HEK293 (cell line): ENCODE results near the gene GABRD.

Experiments
- CTCF ChIA-PET: fragments of 350-600 bp; formaldehyde crosslinking; extraction: SDS; loops from one replicate; lab custom pipeline; 2021; ENCODE audit warnings: antibody characterized with exemption; lab: Yijun Ruan, JAX
- POLR2A ChIA-PET: fragments of 300-600 bp; formaldehyde crosslinking; extraction: SDS; loops from one replicate; lab custom pipeline; 2020; ENCODE audit warnings: antibody characterized with exemption, inconsistent platforms; lab: Yijun Ruan, JAX
- H3K27ac ChIP-seq: fragments of 200-500 bp; sonication (Bioruptor generic); 2 replicates; pipeline ENCODE4 v1.5.1; 2014; ENCODE audit warnings: low read depth, low read length, control low read depth, inconsistent platforms; ENCODE audit errors: extremely low read depth
- H3K36me3 ChIP-seq, 2 experiments: fragments of 200-500 bp in 1 of 2; sonication (Bioruptor generic) in 1 of 2; 1 replicate in 1 of 2; 2 replicates in 1 of 2; pipeline ENCODE4 v1.5.1; 2014 to 2017; ENCODE audit warnings: inconsistent platforms in 2 of 2, low read length in 2 of 2; ENCODE audit not compliant: control insufficient read depth in 2 of 2, insufficient read depth in 1 of 2
- H3K4me1 ChIP-seq: fragments of 200-500 bp; sonication (Bioruptor generic); 2 replicates; pipeline ENCODE4 v1.5.1; 2014; ENCODE audit warnings: mild to moderate bottlenecking, low read length, inconsistent platforms; ENCODE audit not compliant: control insufficient read depth, insufficient read depth
- H3K4me3 ChIP-seq: 2 replicates; pipeline ENCODE4 v1.5.1; 2011; ENCODE audit warnings: low read depth, mild to moderate bottlenecking, control low read depth, low read length, moderate library complexity
- H3K9me3 ChIP-seq: fragments of 200-500 bp; sonication (Bioruptor generic); 2 replicates; pipeline ENCODE4 v1.5.1; 2014; ENCODE audit warnings: low read depth, low read length, inconsistent platforms; ENCODE audit not compliant: control insufficient read depth, insufficient read depth
- WT1 ChIP-seq: fragments of 450-650 bp; formaldehyde crosslinking; IDR thresholded peaks from 2 replicates; pipeline ENCODE4 v1.5.1; 2016; ENCODE audit warnings: missing biosample characterization, missing genetic modification characterization
- ZBTB20 ChIP-seq: fragments of 450-650 bp; formaldehyde crosslinking; IDR thresholded peaks from 2 replicates; pipeline ENCODE4 v1.5.1; 2016; ENCODE audit warnings: missing biosample characterization, missing genetic modification characterization
- ZNF292 ChIP-seq: fragments of 450-650 bp; formaldehyde crosslinking; IDR thresholded peaks from 2 replicates; pipeline ENCODE4 v1.5.1; 2016; ENCODE audit warnings: low read depth, missing biosample characterization, missing genetic modification characterization, borderline replicate concordance
- ZNF302 ChIP-seq: fragments of 450-650 bp; formaldehyde crosslinking; IDR thresholded peaks from 2 replicates; pipeline ENCODE4 v1.5.1; 2016; ENCODE audit warnings: missing biosample characterization, missing genetic modification characterization, low read depth
- ZNF324 ChIP-seq: fragments of 450-650 bp; formaldehyde crosslinking; IDR thresholded peaks from 2 replicates; pipeline ENCODE4 v1.5.1; 2016; ENCODE audit warnings: missing biosample characterization, missing genetic modification characterization
- ZNF394 ChIP-seq: fragments of 450-650 bp; formaldehyde crosslinking; IDR thresholded peaks from 2 replicates; pipeline ENCODE4 v1.5.1; 2016; ENCODE audit warnings: missing biosample characterization, missing genetic modification characterization, mild to moderate bottlenecking, moderate library complexity, borderline replicate concordance
- ZNF416 ChIP-seq: fragments of 450-650 bp; formaldehyde crosslinking; IDR thresholded peaks from 2 replicates; pipeline ENCODE4 v1.5.1; 2016; ENCODE audit warnings: missing biosample characterization, missing genetic modification characterization
- ZNF48 ChIP-seq: fragments of 450-650 bp; formaldehyde crosslinking; IDR thresholded peaks from 2 replicates; pipeline ENCODE4 v1.5.1; 2016; ENCODE audit warnings: missing biosample characterization, missing genetic modification characterization
- ZNF510 ChIP-seq: fragments of 450-650 bp; formaldehyde crosslinking; IDR thresholded peaks from 2 replicates; pipeline ENCODE4 v1.5.1; 2018; ENCODE audit warnings: mild to moderate bottlenecking, missing genetic modification characterization, missing biosample characterization; ENCODE audit not compliant: insufficient replicate concordance
- ZNF521 ChIP-seq: fragments of 450-650 bp; formaldehyde crosslinking; IDR thresholded peaks from 2 replicates; pipeline ENCODE4 v1.5.1; 2017; ENCODE audit warnings: missing biosample characterization, mild to moderate bottlenecking, missing genetic modification characterization
- ZNF571 ChIP-seq: fragments of 450-650 bp; formaldehyde crosslinking; IDR thresholded peaks from 2 replicates; pipeline ENCODE4 v1.5.0; 2017; ENCODE audit warnings: missing biosample characterization, missing genetic modification characterization
- ZNF596 ChIP-seq: fragments of 450-650 bp; IDR thresholded peaks from 2 replicates; pipeline ENCODE4 v1.5.0; 2018; ENCODE audit warnings: missing biosample characterization, mild to moderate bottlenecking, missing genetic modification characterization, moderate library complexity
- ZNF600 ChIP-seq: fragments of 450-650 bp; formaldehyde crosslinking; IDR thresholded peaks from 2 replicates; pipeline ENCODE4 v1.5.1; 2016; ENCODE audit warnings: missing biosample characterization, missing genetic modification characterization
- ZNF768 ChIP-seq: fragments of 450-650 bp; formaldehyde crosslinking; IDR thresholded peaks from 2 replicates; pipeline ENCODE4 v1.5.1; 2018; ENCODE audit warnings: missing biosample characterization, mild to moderate bottlenecking, missing genetic modification characterization
- ZNF777 ChIP-seq: fragments of 450-650 bp; formaldehyde crosslinking; IDR thresholded peaks from 2 replicates; pipeline ENCODE4 v1.5.1; 2017; ENCODE audit warnings: missing biosample characterization, missing genetic modification characterization, borderline replicate concordance
- ZNF785 ChIP-seq: fragments of 450-650 bp; formaldehyde crosslinking; IDR thresholded peaks from 2 replicates; pipeline ENCODE4 v1.5.1; 2016; ENCODE audit warnings: missing biosample characterization, missing genetic modification characterization
- ZNF830 ChIP-seq: fragments of 450-650 bp; IDR thresholded peaks from 2 replicates; pipeline ENCODE4 v1.5.0; 2018; ENCODE audit warnings: missing biosample characterization, missing genetic modification characterization, low read depth, mild to moderate bottlenecking, moderate library complexity
- TF ChIP-seq, protein P1 (sequence below): fragments of 450-650 bp; formaldehyde crosslinking; IDR thresholded peaks from 2 replicates; pipeline ENCODE4 v1.5.1; 2016; ENCODE audit warnings: missing biosample characterization, missing genetic modification characterization, low read depth
- TF ChIP-seq, protein P2 (sequence below): fragments of 450-650 bp; formaldehyde crosslinking; IDR thresholded peaks from 2 replicates; pipeline ENCODE4 v1.5.1; 2016; ENCODE audit warnings: missing biosample characterization, missing genetic modification characterization
- TF ChIP-seq, protein P3 (sequence below): fragments of 450-650 bp; formaldehyde crosslinking; IDR thresholded peaks from 2 replicates; pipeline ENCODE4 v1.5.1; 2017; ENCODE audit warnings: missing biosample characterization, missing genetic modification characterization
- TF ChIP-seq, protein P4 (sequence below): fragments of 450-650 bp; formaldehyde crosslinking; IDR thresholded peaks from 2 replicates; pipeline ENCODE4 v1.5.1; 2016; ENCODE audit warnings: missing biosample characterization, missing genetic modification characterization

The GABRD gene

DNA sequence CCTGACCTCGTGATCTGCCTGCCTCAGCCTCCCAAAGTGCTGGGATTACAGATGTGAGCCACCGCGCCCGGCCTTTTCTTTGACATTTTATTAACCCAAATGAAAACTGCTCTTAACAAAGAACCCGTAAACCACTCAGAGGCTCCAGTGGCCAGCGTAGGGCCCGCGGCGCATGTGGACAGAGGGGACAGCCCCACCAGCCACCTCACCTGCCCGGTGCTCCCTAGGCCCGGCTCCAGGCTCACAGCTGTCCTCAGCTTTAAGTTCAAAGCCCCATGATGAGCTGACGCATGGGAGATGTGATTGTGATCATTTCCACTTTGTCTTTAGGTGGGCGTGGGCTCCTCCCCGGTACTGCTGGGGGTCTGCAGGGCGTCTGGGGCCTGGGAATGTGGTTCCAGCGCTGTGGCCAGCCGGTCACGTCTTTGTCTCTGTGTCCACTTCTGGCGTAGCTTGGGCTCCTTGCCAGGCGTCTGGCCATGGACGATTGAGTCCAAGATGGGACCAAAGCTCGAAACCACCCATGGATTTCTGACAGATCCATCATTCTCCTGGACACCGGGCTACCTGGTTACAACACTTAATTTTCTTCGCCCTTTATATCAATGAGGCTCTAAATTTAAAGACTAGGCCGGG is 37.9 kb downstream of the GABRD start:
- no peaks in the 10 kb centered on the region for H3K9me3 ChIP-seq
- no peak for TF ChIP-seq ZNF302 (tag by site-specific recombination)
- no peak for TF ChIP-seq ZNF48 (tag by site-specific recombination)
- TF ChIP-seq ZNF596 (tag by site-specific recombination): no peak
- no peak for TF ChIP-seq ZNF292 (tag by site-specific recombination)
- TF ChIP-seq ZNF571: no peak
- TF ChIP-seq ZNF777 (tag by site-specific recombination): no peak
- no peak for TF ChIP-seq ZNF600 (tag by site-specific recombination)
- TF ChIP-seq, protein P1, sequence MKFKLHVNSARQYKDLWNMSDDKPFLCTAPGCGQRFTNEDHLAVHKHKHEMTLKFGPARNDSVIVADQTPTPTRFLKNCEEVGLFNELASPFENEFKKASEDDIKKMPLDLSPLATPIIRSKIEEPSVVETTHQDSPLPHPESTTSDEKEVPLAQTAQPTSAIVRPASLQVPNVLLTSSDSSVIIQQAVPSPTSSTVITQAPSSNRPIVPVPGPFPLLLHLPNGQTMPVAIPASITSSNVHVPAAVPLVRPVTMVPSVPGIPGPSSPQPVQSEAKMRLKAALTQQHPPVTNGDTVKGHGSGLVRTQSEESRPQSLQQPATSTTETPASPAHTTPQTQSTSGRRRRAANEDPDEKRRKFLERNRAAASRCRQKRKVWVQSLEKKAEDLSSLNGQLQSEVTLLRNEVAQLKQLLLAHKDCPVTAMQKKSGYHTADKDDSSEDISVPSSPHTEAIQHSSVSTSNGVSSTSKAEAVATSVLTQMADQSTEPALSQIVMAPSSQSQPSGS (tag by site-specific recombination): no peak
- TF ChIP-seq, protein P2, sequence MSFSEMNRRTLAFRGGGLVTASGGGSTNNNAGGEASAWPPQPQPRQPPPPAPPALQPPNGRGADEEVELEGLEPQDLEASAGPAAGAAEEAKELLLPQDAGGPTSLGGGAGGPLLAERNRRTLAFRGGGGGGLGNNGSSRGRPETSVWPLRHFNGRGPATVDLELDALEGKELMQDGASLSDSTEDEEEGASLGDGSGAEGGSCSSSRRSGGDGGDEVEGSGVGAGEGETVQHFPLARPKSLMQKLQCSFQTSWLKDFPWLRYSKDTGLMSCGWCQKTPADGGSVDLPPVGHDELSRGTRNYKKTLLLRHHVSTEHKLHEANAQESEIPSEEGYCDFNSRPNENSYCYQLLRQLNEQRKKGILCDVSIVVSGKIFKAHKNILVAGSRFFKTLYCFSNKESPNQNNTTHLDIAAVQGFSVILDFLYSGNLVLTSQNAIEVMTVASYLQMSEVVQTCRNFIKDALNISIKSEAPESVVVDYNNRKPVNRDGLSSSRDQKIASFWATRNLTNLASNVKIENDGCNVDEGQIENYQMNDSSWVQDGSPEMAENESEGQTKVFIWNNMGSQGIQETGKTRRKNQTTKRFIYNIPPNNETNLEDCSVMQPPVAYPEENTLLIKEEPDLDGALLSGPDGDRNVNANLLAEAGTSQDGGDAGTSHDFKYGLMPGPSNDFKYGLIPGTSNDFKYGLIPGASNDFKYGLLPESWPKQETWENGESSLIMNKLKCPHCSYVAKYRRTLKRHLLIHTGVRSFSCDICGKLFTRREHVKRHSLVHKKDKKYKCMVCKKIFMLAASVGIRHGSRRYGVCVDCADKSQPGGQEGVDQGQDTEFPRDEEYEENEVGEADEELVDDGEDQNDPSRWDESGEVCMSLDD: no peak
- TF ChIP-seq, protein P3, sequence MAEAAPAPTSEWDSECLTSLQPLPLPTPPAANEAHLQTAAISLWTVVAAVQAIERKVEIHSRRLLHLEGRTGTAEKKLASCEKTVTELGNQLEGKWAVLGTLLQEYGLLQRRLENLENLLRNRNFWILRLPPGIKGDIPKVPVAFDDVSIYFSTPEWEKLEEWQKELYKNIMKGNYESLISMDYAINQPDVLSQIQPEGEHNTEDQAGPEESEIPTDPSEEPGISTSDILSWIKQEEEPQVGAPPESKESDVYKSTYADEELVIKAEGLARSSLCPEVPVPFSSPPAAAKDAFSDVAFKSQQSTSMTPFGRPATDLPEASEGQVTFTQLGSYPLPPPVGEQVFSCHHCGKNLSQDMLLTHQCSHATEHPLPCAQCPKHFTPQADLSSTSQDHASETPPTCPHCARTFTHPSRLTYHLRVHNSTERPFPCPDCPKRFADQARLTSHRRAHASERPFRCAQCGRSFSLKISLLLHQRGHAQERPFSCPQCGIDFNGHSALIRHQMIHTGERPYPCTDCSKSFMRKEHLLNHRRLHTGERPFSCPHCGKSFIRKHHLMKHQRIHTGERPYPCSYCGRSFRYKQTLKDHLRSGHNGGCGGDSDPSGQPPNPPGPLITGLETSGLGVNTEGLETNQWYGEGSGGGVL: no peak
- TF ChIP-seq ZNF521 (tag by site-specific recombination): no peak
- ChIA-PET CTCF (interaction anchor here (1.0 kb wide), 1 partner anchor 12 kb away, joined by 3 read pairs; no protein-coding TSS in a partner anchor), POLR2A (interaction anchor here (0.7 kb wide), 1 partner anchor 19 kb away, joined by 4 read pairs; no protein-coding TSS in a partner anchor)
- H3K36me3 ChIP-seq: peaks cover 9 to 62% of the 10 kb centered on the region in 2 experiments; a peak in 2 of 3 replicates
- H3K4me3 ChIP-seq: no peak overlapping the region
- no peaks in the 10 kb centered on the region; the same call in 1 of the 2 replicates for H3K4me1 ChIP-seq
- no peak overlapping the region for H3K27ac ChIP-seq

DNA sequence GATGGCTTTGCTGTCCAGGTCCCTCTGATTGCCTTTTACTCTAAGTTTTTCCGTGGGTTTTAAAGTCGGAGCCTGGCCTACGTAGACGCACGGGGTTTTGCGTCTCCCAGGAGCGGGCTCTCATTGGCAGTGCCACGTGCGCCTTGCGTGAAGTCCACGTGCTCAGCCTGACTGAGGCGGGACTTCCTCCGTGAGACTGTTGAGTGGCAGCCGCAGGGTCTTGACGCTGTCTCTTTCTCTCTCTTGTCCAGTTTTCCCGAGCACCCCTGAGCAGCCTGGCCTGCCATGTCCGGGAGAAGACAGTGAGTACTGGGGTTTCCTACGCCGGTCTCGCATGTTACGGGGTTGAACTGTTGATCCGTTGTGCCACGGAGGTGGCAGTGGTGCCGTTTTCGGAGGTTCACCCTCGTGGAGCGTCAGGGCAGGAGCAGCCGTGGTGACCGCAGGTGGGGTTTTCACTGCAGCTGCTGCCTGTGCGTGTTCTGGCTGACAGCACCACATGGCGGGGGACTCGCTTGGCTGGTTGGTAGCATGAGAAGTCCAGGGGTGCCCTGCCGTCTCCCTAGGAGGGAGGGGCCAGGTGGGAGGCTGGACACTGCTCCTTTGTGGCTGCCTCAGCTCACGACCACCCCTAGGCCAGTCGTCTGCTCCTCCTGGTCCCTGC is 40.3 kb downstream of the GABRD start:
- POLR2A ChIA-PET: no interaction called here
- H3K9me3 ChIP-seq: no peaks in the 10 kb centered on the region
- CTCF ChIA-PET: interaction anchor here (0.7 kb wide), 1 partner anchor 401 kb away, joined by 3 read pairs; no protein-coding TSS in a partner anchor
- H3K4me3 ChIP-seq: no peak overlapping the region
- peaks cover 12 to 75% of the 10 kb centered on the region in 2 experiments; a peak in 2 of 3 replicates for H3K36me3 ChIP-seq
- no peak overlapping the region for H3K27ac ChIP-seq
- no peaks in the 10 kb centered on the region for H3K4me1 ChIP-seq
- TF ChIP-seq ZNF324 (tag by site-specific recombination): no peak
- no peak for TF ChIP-seq ZNF394 (tag by site-specific recombination)
- no peak for TF ChIP-seq ZNF596 (tag by site-specific recombination)
- TF ChIP-seq, protein P4, sequence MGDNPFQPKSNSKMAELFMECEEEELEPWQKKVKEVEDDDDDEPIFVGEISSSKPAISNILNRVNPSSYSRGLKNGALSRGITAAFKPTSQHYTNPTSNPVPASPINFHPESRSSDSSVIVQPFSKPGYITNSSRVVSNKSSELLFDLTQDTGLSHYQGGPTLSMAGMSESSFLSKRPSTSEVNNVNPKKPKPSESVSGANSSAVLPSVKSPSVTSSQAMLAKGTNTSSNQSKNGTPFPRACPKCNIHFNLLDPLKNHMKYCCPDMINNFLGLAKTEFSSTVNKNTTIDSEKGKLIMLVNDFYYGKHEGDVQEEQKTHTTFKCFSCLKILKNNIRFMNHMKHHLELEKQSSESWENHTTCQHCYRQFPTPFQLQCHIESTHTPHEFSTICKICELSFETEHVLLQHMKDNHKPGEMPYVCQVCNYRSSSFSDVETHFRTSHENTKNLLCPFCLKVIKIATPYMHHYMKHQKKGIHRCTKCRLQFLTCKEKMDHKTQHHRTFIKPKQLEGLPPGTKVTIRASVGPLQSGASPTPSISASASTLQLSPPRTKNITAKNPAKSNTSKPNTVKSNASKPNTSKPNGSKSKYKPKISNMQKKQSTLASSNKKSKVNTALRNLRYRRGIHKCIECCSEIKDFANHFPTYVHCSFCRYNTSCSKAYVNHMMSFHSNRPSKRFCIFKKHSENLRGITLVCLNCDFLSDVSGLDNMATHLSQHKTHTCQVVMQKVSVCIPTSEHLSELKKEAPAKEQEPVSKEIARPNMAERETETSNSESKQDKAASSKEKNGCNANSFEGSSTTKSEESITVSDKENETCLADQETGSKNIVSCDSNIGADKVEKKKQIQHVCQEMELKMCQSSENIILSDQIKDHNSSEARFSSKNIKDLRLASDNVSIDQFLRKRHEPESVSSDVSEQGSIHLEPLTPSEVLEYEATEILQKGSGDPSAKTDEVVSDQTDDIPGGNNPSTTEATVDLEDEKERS (tag by site-specific recombination): no peak
- no peak for TF ChIP-seq ZNF830 (tag by site-specific recombination)
- no peak for TF ChIP-seq ZBTB20
- TF ChIP-seq WT1 (tag by site-specific recombination): no peak
- no peak for TF ChIP-seq ZNF785
- no peak for TF ChIP-seq ZNF510 (tag by site-specific recombination)
- no peak for TF ChIP-seq ZNF768 (tag by site-specific recombination)
- no peak for TF ChIP-seq ZNF416 (tag by site-specific recombination)
